Activated T-cell treated with anti-CD3 and anti-CD28 coated beads for 1 hour (primary cell): ENCODE results near the gene COLEC12.

Experiments
- DNase-seq: peaks from one replicate; pipeline ENCODE4 v3.0.0-alpha.2; 2020; ENCODE audit warnings: low read depth

Gene COLEC12

DNA sequence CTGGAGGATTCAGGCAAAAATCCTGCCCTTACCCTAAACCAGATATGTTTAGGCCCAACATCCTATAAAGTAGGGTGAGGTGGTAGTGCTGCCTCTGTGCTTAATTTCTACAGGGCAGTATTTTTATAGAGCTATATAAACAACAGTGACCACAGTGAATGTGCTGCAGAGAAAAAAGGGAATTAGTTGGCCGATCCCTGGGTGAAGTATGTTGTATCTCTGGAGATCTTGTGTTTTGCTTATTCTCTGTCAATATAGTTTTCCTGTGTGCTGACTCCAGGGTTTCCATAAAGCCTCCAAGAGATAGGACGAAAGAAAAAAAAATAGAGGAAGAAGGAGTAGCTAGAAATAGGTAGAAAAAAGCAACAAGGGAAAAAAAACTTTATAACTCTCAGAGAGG lies 143.7 kb downstream of the COLEC12 start:
- no peak for DNase-seq

DNA sequence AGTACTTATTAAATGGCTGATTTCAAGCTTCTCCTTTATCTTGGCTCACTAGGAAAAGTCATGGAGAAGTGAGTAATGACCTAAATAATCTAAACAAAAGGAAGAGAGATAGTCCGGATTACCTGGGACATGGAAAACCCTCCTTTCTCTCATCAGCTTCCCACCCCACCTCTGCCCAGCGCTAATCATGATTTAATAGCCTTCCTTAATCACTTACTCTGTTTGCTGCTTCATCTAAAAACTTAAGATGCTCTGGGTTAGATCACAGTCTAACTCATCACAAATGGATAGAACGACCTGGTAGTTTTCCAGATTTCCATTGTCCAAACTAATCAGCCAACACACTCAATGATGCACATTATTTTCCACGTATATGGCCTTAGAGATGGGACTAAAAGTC lies 144.8 kb downstream of the COLEC12 start:
- no peak for DNase-seq

DNA sequence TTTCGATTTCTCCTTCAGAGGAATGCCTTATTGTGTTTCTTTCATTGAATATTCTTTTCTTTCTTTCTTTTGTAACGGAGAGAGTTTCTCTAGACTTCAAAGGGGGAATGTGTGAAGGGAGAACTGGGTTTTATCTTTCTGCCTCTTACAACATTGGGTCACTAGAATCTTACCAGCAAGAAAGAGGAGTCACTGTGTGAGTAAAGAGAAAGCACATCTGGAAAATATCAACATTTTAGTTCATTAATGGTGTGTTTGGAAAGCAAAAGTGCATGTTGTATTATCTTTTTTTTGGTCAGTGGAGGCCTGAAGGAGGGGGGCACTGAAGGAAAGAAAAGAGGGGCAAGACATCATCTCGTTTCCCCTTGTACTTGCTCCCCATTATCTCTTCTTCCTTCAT lies 146.0 kb downstream of the COLEC12 start:
- DNase-seq = no peak

DNA sequence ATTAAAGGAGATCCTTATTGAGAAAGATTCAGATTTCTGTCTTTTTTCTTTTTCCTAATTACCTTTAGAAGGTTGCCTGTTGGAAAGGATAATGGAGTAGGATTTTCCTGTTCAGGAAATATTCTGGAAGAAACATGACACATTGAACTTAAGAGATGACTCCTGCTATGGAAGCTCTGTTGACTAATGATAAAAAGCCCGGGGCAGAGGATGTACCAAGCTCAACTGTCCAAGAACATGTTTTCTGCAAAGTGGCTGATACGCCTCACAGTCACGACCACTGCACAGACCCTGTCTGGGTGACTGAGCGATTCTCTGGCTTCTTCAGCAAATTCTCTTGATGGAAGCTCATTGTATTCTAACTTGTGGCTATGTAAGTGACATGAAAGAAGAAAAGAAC lies 146.5 kb downstream of the COLEC12 start:
- no peak for DNase-seq

DNA sequence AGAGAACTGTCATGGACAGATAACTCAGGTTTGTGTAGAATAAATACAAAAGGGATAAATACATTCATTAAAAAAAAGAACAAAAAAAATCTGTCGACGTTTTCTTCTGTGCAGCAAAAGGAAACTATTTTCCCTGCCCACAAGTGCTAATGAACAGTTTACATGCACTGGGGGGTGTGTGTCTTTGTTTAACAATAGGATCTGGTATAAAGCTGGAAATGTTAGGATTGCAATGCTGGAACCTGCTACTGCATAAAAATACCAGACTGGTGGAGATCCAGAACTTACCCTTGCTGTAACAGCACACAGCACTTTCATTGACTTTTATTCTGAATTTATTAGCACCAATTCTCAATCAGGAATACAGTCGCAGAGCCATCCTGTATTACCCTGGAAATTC lies 148.1 kb downstream of the COLEC12 start:
- DNase-seq = no peak

DNA sequence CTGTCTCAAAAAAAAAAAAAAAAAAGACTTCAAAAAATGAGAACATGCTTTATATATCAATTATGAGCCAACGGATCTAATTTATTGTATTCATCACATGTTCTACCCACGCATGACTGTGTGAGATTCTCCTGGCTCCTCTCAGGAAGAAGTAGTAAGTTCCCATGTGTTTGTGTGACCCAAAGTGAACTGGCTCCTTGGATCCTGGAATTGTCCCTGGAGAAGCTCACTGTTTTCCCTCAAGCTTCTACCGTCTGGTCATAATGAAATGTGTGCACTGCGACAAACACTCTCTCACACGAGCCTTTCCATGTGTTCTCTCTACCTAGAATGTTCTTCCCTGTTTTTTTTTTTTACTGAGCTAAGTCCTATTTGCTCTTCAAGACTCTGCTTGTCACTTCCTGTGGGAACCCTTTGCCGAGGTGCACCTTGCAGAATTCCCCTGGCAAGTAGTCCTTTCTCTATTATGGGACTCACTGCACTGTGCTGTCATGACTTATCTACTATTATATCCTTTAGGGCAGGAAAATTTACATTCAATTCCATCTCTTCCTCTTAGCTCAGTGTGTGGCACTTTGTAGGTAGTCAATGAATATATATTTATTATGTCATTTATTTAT lies 149.4 kb downstream of the COLEC12 start:
- no peak for DNase-seq

DNA sequence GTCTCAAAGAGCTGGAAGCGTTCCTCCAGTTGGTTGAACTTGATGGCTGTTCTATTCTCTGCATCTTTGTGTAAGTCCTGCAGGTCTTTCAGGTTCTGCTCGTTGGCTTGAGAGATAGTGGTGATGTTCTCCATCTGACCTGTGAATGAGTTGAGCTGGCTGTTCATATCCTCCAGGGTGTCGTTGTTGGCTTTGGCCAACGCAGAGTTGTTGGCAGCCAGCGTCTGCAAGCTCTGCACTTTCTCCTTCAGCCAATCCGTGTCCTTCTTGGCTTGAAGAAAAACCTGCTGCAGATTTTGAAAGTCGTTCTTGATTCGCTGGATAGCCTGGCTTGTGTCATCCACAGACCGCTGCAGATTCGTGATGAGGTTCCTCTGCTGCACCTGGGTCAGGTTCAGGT lies 153.9 kb downstream of the COLEC12 start:
- no peak for DNase-seq

DNA sequence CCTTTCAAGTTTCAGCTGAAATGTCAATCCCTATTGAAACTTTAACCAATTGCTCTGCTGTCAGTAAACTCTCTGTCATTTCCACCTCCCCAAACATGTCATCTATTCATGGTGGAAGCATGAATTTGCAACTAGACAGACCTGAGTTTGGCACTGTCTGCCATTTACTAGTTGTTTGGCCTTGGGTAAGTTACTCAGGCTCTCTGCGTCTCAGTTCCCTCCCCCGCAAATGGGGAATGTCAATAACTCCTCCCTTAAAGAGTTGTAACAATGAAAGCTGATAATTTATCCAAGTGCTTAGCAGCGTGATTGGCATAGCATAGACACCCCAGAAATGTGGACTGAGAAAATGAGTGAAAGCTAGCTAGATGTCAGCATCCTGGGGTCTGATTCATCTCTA lies 159.4 kb downstream of the COLEC12 start:
- DNase-seq = no peak

DNA sequence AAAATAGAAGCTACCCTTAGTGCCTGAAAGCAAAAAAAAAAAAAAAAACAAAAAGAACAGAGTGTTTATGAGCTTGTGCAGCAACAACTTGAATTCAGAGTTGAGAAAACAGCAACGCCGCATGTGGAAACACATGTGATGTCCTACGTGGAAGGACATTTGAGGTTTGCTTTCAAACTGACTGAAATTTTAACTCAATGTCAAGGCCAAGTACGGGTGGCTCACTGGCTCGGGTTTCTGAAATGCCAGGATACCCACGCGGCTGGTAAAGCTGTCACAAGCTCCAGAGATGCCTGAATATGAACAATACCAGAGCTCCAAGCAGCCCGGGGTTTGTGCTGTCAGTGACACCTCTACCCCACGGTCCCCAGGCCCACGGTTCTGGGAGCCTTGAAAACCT lies 160.5 kb downstream of the COLEC12 start:
- DNase-seq = no peak

DNA sequence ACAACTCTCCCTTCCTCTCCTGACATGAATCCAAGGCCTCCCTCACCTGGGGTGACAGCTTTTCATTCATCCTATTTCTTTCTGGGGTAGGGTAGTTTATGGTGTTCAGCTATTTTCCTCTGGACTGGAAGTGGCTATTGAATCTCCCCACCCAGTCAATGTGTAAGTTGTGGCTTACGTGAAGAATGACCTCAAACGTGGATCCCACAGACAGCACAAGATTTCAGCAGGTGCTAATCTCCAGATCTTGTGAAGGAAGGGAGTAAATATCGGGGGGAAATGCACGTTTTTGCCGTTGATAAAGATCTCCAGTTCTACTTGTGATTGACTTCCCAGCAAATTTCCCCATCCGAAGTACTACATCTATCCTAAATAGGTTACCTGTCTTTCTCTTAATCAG lies 161.3 kb downstream of the COLEC12 start:
- no peak for DNase-seq

DNA sequence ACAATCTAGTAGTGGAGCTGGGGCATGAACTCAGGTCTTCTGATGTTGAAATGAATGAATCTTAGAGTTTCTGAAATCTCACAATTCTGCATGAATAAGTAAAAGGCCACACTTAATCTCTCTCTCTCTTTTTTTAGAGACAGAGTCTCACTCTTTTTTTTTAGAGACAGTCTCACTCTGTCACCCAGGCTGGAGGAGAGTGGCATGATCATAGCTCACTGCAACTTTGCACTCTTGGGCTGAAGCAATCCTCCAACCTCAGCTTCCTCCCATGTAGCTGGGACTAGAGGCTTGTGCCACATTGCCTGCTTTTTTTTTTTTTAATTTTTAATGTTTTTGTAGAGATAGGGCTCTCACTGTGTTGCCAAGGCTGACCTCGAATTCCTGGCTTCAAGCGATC lies 163.8 kb downstream of the COLEC12 start:
- DNase-seq = no peak

DNA sequence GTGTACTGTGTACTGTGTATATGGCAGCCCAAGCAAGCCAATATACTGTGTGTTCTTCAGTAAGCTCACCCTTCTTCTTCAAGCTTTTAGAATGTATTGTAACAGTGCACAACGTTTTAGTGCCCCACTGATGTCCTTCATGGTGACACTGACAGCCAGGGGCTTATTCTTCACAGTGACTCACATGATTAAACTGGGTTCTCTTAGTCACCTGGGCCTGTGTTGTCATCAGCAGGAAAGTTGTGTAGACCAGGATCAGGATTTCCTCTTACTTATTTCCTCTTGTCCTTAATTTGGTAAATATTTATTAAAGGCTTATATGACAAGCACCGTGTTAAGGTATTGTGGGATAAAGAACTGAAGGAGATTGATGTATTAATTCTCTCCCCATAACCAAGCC lies 164.8 kb downstream of the COLEC12 start:
- DNase-seq = no peak

DNA sequence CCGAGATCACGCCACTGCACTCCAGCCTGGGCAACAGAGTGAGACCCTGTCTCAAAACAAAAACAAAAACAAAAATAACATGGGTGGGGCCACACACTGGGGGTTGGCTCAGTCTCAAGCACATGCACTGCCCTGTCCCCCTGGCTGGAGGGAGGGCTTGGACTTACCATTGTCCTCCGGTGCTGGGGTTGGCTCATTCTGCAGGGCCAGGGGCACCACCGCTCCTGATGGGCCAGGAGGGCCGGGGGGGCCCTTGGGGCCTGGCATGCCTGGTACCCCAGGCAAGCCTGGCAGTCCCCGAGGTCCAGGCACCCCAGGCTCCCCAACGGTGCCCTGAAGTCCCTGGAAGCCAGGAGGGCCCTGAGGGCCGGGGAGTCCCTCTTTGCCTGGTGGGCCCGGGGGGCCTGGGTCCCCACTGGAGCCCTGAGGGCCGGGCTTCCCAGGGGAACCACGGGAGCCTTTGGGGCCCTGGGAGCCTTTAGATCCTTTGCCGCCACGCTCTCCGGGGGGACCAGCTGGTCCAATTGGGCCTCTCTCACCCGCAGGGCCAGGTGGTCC lies 165.8 kb downstream of the COLEC12 start:
- no peak for DNase-seq

DNA sequence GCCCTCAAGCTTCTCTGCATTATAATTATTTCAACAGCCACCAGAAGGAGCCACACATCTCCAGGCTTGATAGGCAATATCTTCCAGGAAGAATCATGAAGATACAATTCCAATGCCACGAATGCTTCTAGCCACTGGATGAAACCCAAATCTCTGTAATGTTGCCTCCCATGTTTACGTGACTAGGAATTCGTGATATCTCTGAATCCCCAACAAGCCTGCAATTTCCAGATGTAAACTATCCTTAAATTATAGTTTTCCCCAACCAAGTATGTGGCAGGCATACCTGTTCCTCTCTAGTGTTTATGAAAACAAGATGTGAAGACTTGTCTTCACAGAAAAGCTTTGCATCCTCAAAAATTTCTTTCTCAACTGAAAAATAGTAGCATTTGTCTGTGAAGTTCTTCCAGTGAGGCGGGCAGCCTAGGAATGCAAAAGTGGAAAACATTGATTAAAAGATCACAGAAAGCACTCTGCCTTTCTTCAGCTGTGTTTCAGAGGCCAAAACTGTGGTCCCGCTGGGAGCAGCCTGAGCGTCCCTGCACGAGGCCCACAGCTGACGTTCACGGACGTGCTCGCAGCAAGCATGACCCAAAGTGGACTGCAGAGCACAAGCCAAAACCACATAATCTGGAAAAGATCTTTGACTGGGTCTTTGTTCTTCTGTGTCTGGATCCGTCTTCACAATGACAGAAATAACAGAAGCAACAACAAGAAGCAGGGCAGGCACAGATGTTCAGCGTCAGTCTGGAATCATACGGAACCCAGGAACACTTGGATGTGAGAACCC lies 167.6 kb downstream of the COLEC12 start:
- no peak for DNase-seq

DNA sequence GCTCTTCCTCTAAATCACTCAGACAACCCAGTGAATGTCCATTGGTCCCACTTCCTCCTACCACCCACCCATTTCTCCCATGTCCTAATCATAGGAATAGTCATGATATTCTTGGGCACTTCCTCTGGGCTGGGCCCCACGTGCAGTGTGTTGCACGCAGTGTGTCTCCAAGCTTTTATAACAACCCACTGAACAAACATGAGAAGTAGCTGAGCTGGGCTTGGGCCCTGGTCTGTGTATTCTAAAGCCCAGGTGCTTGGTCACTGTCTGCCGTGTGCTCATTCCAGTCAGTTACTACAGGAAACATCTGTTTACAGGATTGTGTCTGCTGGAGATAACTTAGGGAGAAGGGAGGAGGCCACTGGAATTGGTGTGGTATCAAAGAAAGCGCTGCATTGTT lies 168.5 kb downstream of the COLEC12 start:
- DNase-seq = no peak

DNA sequence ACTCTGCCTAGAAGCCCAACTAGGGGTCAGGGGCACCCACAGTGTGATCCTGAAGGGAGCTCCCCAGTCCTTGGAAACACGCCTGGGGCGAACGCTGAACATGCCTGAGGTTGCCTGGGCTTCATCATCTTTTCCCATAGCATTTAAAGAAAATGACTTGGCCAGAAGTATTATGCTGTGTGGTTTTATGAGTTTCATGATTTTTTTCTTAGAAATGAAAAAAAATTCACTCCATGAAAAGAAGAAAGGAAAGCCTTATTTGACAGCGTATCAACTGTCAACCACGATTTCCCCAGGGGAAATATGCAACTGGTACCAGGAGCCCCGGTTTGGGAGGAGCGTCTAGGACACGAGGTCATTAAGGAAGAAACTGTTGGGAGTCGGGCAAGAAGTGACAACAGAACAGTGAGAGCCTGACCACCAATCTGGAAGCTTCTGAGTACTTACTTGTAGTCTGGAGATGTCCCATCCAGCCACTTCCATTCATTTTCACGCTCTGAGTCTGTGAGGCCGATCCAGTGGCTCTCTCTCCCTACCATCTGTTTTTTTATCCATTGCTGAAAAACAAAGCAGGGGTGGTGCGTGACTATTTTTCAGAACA lies 169.2 kb downstream of the COLEC12 start:
- no peak for DNase-seq

DNA sequence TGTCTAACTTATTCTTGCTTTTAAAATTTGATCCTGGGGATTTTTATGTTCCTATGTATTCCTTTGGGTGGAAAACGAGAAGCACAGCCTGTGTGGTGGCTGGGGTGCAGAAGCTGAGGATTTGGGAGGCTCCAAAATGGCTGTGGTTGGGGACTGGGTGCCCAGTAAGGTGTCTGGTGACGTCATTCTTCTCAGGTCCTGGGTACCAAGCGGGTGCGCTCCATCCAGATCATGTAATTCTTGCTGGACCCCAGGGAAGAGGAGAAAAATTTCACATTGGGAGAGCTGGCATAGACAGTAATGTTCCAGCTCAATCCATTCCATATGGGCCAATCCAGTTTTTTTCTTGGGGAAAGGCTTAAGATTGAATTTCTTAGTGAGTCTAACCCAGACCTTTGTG lies 171.6 kb downstream of the COLEC12 start:
- no peak for DNase-seq

DNA sequence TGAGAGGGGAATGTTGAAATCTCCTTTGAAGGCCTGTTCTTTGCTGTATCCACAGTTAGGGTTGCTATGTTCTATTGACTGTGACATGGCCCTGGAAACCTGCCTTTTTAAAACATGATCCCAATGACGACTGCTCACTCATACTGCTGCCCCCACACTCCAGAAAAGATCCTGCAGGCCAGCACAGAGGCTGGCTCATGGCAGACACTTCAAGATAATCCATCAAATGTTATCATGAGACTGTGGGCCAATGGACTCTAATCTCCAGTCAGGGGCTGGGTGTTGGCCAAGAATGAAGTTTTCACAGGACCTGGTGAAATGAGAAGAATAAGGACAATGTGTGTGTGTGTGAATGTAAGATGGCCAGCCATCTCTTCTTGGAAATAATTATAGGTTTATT lies 173.7 kb downstream of the COLEC12 start:
- DNase-seq = no peak

DNA sequence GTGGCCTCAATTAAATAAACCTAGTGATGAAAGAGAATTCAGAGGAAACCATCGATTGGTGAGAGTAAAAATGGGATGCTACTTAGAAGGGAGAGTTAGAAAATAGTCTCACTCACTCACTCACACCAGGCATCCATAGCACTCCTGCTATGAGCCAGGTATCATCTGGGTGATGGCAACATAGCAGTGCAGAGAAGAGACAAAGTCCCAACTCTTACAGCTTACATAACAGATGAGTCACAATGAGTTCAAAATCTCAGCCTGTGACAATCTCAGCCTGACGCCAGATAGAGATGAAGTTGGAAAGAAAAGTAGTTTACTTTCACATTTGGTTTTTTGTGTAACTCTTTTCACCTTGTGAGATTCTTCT lies 177.3 kb downstream of the COLEC12 start:
- no peak for DNase-seq

DNA sequence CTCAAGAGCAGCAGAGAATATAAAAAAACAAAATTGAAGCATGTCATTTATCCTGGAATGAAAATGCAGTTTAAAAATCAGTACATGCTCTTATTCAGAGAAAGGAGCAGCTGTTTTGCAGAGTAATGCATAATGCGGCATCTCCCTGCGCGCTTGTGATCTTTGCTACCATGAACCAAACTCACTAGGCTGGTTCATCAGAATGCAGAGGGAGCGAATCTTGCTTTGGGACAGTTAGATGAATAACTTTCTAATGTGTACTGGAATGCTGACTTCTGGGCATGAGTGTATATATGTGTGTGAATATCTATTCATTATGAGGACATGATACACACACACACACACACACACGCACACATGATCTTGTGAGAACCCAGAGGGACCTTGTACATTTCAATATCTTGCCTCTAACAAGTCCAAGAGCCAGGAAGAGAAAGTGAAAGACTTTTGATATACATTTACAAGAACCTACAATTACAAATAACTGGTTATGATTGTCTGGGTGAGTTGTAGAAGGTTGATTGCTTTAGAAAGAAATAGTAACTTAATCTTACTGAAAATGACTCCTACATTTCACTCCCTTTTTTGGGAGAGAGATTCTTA lies 178.5 kb downstream of the COLEC12 start:
- DNase-seq = no peak

DNA sequence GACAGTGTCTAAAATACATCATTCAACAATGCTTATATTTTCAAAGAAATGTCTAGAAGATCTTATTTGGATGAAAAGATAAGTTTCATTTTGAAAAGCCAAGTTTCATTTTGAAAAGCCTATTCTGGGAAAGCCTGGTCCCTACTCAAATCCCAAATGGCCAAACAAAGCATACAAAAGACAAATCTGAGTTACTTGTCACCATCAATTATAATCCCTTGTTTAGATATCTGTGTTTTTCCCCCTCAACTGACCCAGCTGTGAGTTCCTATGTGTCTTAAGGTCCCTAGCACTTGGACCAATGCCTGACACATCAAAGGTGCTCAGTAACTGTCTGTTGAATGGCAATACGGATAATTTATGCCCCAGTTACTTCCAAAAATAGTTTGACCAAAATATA lies 180.3 kb downstream of the COLEC12 start:
- DNase-seq = no peak

DNA sequence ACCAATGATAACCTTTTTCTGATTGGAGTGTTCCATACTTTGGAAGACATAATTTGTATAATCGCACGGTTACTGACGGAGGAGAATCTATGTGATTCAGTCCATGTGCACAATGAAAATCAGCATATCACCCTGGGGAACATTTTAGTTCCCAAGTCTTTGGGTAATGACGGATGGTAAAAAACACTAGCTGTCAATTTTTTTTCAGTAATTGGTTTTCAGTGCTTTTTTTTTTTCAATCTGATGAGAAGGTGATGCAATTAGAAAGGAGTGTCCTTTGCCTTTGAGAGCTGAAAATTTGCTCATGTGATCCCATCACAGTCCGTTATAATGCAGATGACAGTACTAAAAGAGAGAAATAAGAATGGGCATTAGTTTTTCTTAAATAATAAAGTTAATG lies 180.8 kb downstream of the COLEC12 start:
- no peak for DNase-seq

DNA sequence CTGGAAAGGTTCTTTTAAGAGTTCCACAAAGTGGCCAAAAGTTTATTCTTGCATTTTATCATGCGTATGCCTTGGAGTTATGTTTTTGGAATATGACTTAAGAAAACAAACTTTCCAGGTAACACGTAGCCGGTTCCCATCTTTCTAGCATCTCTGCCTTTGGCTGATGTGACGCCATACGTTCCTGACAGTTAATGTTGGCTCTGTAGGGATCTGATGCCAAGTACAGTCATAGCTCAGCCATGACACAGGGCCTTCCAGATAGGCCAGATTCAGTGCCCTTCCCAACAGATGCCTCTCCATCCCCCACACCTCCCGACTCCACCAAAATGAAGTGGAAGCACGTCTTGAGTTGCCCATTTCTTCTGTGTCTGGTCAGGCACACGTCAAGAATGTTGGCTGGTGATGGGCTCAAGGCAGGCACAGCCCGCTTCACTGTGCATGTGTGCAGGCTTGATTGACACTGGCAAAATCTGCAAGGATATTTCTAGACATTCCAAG lies 181.7 kb downstream of the COLEC12 start:
- no peak for DNase-seq
